Body of pancreas (tissue), 4 donors: ENCODE data around the gene TTLL11. TPM values are rescaled to one million over a fixed set of nuclear protein-coding genes. Genes with fewer than 3 reads are reported as not detected.
"Not testable (repeated sequence)": the region's sequence is repeated elsewhere in the genome, so short reads cannot be mapped to it uniquely, and the experiment has no call there.

ENCODE experiments used
- ATAC-seq: fragments of 150-250 bp; one replicate; pipeline ENCODE4 v1.9.1; 2016
- DNase-seq, 4 donors: peaks; one replicate each; pipeline ENCODE4 v3.0.0-alpha.2; 2019
- H3K27ac ChIP-seq, 4 donors: fragments of 200-600 bp; sonication (generic); 1 replicate in 3 of 4; 2 replicates in 1 of 4; pipeline versions ENCODE4 v1.5.1 to v1.6.1; 2016 to 2019; ENCODE audit warnings: mild to moderate bottlenecking in 1 of 4, mixed read lengths in 1 of 4, moderate library complexity in 1 of 4
- H3K27me3 ChIP-seq, 2 donors: fragments of 200-600 bp; sonication (generic); one replicate each; pipeline ENCODE4 v1.6.0; 2016; ENCODE audit warnings: mild to moderate bottlenecking in 1 of 2
- H3K36me3 ChIP-seq, 2 donors: fragments of 200-600 bp; sonication (generic); replicated peaks in 1 of 2; 2 replicates each; pipeline ENCODE4 v1.5.1; 2016; ENCODE audit warnings: low read depth in 2 of 2; ENCODE audit not compliant: insufficient read depth in 1 of 2
- H3K4me1 ChIP-seq: fragments of 200-600 bp; sonication (generic); one replicate; pipeline ENCODE4 v1.6.0; 2016
- H3K4me3 ChIP-seq, 2 donors: fragments of 200-600 bp; sonication (generic); 1 replicate in 1 of 2; 2 replicates in 1 of 2; pipeline ENCODE4 v1.5.1; 2016 to 2019
- H3K9me3 ChIP-seq, 3 donors: fragments of 200-600 bp; sonication (generic); 1 replicate in 2 of 3; 2 replicates in 1 of 3; pipeline ENCODE4 v1.5.1; 2016
- POLR2A ChIP-seq, 3 donors: fragments of 450-650 bp; IDR thresholded peaks; one replicate each; pipeline ENCODE4 v1.6.1; 2016; ENCODE audit warnings: antibody characterized with exemption in 3 of 3, mild to moderate bottlenecking in 2 of 3
- WGBS, 2 donors: methylation state at CpG; one replicate each; pipeline ENCODE4 v1.1.5; 2017; 5-methylcytosine and 5-hydroxymethylcytosine counted together
- intact Hi-C: fragments of 100-400 bp; cut with DNase I; formaldehyde crosslinking; loops from one replicate; pipeline ENCODE4 v1.15.1; 2023
- total RNA-seq, 2 donors: library from RNA; depleted of rRNA; stranded (reverse); fragments of >200 nt; gene quantifications; one replicate each; pipeline ENCODE4 v1.1.0, GENCODE V29; 2016
- TF ChIP-seq, protein P1 (sequence below), 7 experiments: fragments of 450-650 bp in 4 of 7; fragments of 200-600 bp in 3 of 7; sonication (generic) in 3 of 7; IDR thresholded peaks; one replicate each; pipeline ENCODE4 v1.5.1; 2016 to 2019; ENCODE audit warnings: antibody characterized with exemption in 7 of 7

TTLL11 gene
- total RNA-seq, 2 donors from 2014 or later: 14.5 to 16.8 TPM

- WGBS, 2 donors: 81 to 86% methylated on average over 6 of the region's 6 CpGs
- ATAC-seq (no peak), DNase-seq (no peak)
- no peak for TF ChIP-seq POLR2A (IDR thresholded peaks at IDR 0.05)
- TF ChIP-seq, protein P1, sequence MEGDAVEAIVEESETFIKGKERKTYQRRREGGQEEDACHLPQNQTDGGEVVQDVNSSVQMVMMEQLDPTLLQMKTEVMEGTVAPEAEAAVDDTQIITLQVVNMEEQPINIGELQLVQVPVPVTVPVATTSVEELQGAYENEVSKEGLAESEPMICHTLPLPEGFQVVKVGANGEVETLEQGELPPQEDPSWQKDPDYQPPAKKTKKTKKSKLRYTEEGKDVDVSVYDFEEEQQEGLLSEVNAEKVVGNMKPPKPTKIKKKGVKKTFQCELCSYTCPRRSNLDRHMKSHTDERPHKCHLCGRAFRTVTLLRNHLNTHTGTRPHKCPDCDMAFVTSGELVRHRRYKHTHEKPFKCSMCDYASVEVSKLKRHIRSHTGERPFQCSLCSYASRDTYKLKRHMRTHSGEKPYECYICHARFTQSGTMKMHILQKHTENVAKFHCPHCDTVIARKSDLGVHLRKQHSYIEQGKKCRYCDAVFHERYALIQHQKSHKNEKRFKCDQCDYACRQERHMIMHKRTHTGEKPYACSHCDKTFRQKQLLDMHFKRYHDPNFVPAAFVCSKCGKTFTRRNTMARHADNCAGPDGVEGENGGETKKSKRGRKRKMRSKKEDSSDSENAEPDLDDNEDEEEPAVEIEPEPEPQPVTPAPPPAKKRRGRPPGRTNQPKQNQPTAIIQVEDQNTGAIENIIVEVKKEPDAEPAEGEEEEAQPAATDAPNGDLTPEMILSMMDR (IDR thresholded peaks at IDR 0.05): no peak
- no peaks in the 10 kb centered on the region for H3K36me3 ChIP-seq
- intact Hi-C loops: no loop called here
- H3K9me3 ChIP-seq: no peaks in the 10 kb centered on the region
- no peak overlapping the region for H3K27ac ChIP-seq
- no peaks in the 10 kb centered on the region for H3K4me1 ChIP-seq
- H3K27me3 ChIP-seq: no peaks in the 10 kb centered on the region
- H3K4me3 ChIP-seq: no peak overlapping the region
Observed at GRCh38 chr9:122004589-122004988, 88.5 kb downstream of the TTLL11 start.

GRCh38 chr9:122001491-122002201 is 91.5 kb downstream of the TTLL11 start:
- no peaks in the 10 kb centered on the region for H3K9me3 ChIP-seq

GRCh38 chr9:122000526-122000925 is 92.6 kb downstream of the TTLL11 start:
- intact Hi-C loops, H3K27ac ChIP-seq, H3K4me3 ChIP-seq, H3K36me3 ChIP-seq, H3K9me3 ChIP-seq, ATAC-seq, H3K27me3 ChIP-seq, DNase-seq: not testable (repeated sequence)
- peaks cover 10% of the 10 kb centered on the region for H3K4me1 ChIP-seq
- WGBS, 2 donors: 76% methylated on average over 6 of the region's 6 CpGs

More at GRCh38 chr9:122001491-122002201, 91.5 kb downstream of the TTLL11 start:
- ATAC-seq (no peak), DNase-seq (no peak)
- intact Hi-C loops: no loop called here
- Histone ChIP-seq H3K4me1 (peaks cover 10% of the 10 kb centered on the region), H3K36me3 (no peaks in the 10 kb centered on the region), H3K4me3 (no peak overlapping the region), H3K27ac (no peak overlapping the region), H3K27me3 (no peaks in the 10 kb centered on the region)
- TF ChIP-seq POLR2A (IDR thresholded peaks at IDR 0.05): no peak
- TF ChIP-seq, protein P1 (IDR thresholded peaks at IDR 0.05): no peak
- WGBS, 2 donors: 66 to 68% methylated on average over 9 of the region's 9 CpGs

GRCh38 chr9:121999556-121999955 is 93.6 kb downstream of the TTLL11 start:
- no peak for DNase-seq
- no peaks in the 10 kb centered on the region for H3K36me3 ChIP-seq
- no peak overlapping the region for H3K27ac ChIP-seq
- TF ChIP-seq, protein P1 (IDR thresholded peaks at IDR 0.05): no peak
- TF ChIP-seq POLR2A (IDR thresholded peaks at IDR 0.05): no peak
- no peak overlapping the region for H3K4me3 ChIP-seq
- 92 to 99% methylated on average over 3 of the region's 3 CpGs for WGBS, 2 donors
- no peaks in the 10 kb centered on the region for H3K9me3 ChIP-seq
- intact Hi-C loops: loop anchor here (5.0 to 10.0 kb wide), 2 partner anchors 312 to 455 kb away; no protein-coding TSS in a partner anchor
- no peaks in the 10 kb centered on the region for H3K27me3 ChIP-seq
- ATAC-seq: no peak
- H3K4me1 ChIP-seq: peaks cover 10% of the 10 kb centered on the region

- ATAC-seq: peak; percentile 34
Observed at GRCh38 chr9:121998513-121999049, 94.5 kb downstream of the TTLL11 start.

More at GRCh38 chr9:121998513-121999049, 94.5 kb downstream of the TTLL11 start:
- Histone ChIP-seq H3K4me1 (peaks cover 10% of the 10 kb centered on the region), H3K4me3 (no peak overlapping the region), H3K27me3 (no peaks in the 10 kb centered on the region), H3K36me3 (no peaks in the 10 kb centered on the region), H3K9me3 (no peaks in the 10 kb centered on the region), H3K27ac (no peak overlapping the region)
- intact Hi-C loops: loop anchor here (5.0 to 10.0 kb wide), 2 partner anchors 311 to 454 kb away; no protein-coding TSS in a partner anchor
- TF ChIP-seq POLR2A (IDR thresholded peaks at IDR 0.05): no peak
- TF ChIP-seq, protein P1 (IDR thresholded peaks at IDR 0.05): no peak
- 75 to 78% methylated on average over 7 of the region's 7 CpGs for WGBS, 2 donors
- no peak for DNase-seq
